Jurkat, Clone E6-1 (cell line): Measurements from ENCODE around the gene COG8.
A peak's percentile ranks its signal among the peaks of the same experiment; 100 is the strongest.

Experiments
- DNase-seq: peaks from one replicate; pipeline ENCODE4 v3.0.0-alpha.2; 2011; ENCODE audit warnings: low read depth, low spot score
- H3K4me3 ChIP-seq: 2 replicates; pipeline ENCODE4 v1.5.1; 2011; ENCODE audit warnings: mild to moderate bottlenecking, low read length, control low read depth, moderate library complexity

Gene COG8

DNA sequence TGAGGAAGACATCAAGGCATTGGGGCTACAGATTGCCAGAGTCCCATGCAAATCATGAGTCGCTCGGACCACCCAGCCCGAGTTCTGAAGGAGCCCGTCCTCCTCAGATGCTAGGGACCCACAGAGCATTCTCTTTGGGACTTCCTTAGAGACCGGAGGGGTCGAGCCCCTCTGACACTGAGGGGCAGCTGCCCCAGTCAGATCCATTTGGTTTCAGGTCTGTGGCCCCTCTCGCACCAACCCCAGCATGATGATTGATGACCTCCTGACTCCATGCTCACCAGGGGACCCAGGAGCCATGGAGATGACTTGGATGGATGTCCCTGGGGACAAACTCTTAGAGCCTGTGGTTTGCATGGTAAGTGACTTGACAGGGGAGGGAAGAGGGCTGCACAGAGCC, 17.0 kb downstream of the COG8 start:
- H3K4me3 ChIP-seq: no peak overlapping the region
- DNase-seq: no peak

DNA sequence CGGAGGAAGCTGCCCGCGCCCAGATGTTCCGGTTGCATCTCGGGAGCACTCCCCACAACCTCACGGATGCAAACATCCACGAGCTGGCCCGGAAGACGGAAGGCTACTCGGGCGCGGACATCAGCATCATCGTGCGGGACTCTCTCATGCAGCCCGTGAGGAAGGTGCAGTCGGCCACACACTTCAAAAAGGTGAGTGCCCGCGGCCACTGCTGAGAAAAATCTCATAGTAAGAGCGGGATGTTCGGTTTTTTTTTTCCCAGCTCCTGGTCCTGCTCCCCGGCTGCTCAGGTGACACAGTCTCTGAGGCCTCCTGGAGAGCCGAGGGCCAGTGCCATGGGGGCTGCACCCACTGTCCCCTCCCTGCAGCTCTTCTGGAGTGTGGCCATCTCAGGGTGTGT, 18.3 kb downstream of the COG8 start:
- no peak for DNase-seq
- no peak overlapping the region for H3K4me3 ChIP-seq

DNA sequence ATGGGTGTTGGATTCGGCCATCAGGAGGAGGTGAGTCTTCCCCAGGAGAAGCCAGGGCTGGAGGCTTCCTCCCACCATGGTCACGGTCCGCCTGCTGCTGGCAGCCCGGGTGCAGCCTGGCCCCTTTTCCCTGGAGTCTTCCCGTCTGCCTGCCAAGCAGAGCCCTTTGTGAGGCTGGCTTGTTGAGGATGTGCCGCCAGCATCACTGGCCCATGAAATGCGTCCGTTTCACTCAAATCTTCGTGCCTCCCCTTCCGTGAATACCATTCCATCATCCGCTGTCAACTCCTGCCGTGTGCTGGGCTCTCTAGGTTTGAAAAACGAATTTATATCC, 18.7 kb downstream of the COG8 start:
- H3K4me3 ChIP-seq: no peak overlapping the region
- no peak for DNase-seq

DNA sequence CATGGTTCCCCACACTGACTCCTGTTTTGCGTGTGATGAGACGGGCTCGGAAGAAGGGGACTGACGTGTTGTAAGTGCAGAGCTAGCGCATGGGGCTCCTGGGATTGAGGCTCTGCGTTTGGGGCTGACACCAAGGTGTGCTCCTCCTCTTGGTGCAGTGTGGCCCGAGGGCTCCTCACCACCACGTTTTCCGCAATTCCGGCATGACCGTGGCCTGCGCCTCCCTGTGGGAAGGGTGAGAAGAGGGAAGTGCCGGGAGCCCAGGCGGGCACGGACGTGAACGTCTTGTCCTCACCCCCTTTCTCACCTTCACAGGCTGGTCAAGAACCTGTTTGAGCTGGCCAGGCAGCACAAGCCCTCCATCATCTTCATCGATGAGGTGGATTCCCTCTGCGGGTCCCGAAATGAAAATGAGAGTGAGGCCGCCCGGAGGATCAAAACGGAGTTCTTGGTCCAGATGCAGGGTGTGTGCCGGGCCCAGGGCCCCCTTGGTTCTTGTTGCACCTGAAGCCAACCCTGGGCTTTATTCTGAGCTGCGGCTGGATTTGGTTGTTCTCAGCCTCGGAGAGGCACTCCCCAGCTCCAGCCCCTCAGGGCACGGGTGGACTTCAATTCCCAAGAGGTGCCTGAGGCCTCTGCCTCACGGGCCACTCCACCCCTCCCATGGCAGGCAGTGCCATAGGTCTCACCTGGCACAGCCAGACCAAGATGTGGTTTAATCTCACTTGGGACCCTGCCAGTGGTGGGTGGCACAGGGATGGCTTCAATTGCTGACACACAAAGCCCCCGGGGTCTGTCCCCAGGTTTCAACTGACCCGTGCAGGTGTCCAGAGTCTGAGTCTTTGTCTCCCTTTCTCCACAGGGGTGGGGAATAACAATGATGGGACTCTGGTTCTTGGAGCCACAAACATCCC, 19.3 kb downstream of the COG8 start:
- no peak for DNase-seq
- H3K4me3 ChIP-seq: no peak overlapping the region

DNA sequence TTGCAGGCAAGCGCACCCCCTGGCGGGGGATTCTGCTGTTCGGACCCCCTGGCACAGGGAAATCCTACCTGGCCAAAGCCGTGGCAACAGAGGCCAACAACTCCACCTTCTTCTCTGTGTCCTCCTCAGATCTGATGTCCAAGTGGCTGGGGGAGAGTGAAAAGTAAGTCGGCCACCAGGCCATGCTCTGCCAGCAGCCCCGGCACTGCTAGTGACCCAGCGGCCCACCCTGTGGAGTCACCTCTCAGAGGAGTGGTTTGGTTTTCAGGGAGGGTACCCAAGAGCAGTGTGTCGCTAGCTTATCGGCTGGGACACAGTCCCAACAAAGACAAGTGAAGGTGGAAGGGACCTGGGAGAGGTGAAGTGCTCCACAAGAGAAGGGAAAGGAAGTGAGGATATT, 20.0 kb downstream of the COG8 start:
- no peak overlapping the region for H3K4me3 ChIP-seq
- no peak for DNase-seq

DNA sequence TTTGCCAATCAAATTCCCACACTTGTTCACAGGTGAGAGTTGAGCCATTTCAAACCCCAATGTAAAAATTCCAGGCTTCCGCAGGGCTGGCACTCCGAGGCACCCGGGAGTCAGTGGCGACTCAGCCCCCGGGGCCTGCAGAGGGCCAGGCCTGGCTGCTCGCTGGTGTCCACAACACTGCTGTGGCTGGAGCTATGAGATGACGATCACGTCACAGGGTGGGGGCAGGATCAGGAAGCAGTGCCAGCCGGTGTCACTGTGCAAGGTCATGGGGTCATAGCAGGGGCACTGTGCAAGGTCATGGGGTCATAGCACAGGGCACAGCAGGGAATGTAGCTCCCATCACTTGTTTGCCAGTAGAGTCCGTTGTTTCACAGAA, 20.5 kb downstream of the COG8 start:
- no peak for DNase-seq
- H3K4me3 ChIP-seq: no peak overlapping the region

DNA sequence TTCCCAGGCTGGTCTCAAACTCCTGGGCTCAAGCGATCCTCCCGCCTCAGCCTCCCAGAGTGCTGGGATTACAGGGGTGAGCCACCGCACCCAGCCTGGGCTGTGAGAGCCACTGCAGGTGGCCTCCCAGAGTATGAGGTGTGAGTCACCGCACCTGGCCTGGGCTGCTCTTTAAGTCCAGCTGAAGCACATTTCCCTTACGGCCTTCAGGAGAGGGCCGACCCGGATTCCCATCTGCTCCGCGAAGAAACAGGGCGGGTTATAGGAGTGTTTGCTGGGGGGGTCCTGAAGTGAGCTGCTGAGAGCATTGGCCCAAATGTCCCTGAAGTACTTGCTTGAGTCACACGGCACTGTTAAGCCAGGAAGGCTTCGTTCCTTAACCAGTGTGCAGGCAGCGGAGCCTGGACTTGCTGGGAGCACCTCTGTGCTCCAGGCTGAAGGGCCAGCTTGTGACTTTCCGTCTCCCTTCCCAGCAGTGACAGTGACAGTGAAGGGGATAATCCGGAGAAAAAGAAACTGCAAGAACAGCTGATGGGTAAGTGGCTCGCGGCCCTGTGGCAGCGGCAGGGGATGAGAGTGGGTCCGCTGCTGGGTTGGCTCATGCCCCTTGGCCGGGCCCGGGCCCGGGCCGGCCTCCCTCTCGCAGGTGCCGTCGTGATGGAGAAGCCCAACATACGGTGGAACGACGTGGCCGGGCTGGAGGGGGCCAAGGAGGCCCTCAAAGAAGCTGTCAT, 21.0 kb downstream of the COG8 start:
- no peak for DNase-seq
- H3K4me3 ChIP-seq: no peak overlapping the region

DNA sequence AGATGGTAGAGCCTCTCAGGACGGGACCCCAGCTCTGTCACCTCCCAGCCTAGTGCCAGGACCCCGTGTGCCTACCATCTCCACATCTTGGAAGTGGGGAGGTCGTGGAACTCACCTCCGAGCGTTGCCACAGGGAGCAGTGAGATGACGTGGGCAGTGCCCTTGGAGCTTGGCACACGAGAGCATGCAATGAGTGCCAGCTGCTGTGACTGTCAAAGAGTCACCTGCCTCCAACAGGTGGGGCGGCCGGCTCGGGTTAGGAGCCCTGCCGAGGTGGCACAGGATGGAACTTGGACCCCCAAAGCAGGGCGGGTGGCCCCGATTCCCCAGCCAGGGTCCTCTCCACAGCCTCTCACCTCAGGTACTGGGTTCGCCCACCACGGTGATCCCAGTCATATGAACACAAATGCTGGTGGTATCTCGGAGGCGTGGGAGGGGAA, 22.7 kb downstream of the COG8 start:
- no peak overlapping the region for H3K4me3 ChIP-seq
- DNase-seq: no peak

DNA sequence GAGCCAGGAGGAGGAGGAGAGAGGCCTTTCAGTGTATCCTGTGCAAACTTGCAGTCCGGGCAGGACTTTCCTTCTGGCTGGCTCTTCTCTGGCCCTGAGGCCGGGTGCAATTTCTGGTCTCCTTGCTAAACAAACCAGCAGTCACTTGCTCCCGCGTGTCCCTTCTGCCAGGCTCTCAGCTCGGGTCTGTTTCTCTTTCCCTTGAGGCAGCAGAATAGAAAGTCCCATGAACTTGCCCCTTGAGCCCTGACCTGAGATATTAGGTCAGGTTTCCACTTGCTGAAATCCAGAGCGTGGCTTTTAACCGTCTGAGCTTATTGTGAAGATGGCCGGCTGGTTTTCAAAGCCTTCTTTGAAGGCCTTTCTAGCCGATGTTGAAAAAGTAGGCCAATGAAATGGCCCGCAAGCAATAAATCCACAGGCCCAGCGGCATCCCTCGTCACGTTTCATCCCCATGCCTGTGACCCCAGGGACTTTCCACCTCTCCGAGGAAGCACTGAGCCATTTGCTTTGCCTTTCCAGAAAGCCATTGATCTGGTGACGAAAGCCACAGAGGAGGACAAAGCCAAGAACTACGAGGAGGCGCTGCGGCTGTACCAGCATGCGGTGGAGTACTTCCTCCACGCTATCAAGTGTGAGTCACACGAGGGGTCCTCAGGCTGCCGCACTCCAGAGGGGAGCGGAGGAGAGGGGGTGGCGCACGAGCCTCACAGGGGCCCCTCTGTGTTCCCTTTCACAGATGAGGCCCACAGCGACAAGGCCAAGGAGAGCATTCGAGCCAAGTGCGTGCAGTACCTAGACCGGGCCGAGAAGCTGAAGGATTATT, 23.7 kb downstream of the COG8 start:
- no peak for DNase-seq
- no peak overlapping the region for H3K4me3 ChIP-seq

DNA sequence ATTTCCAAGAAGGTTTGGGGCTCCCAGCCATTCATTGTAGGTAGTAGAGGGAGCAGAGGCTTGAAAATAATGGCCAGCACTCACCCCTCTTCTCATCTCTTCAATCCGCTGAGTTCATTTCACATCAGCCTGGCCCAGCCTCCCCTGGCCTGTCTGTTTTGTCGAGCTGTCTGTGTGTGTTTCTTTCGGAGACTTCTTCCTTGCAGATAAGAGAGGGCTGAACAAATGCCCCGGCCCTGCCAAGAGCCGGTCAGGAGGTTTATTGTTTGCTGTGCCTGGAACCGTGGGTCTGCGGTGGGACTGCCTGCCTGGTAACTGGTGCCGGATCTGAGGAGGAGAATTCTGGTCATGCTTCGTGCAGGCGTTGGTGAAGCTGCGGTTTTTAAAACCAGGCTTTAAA, 24.8 kb downstream of the COG8 start:
- DNase-seq: no peak
- no peak overlapping the region for H3K4me3 ChIP-seq

DNA sequence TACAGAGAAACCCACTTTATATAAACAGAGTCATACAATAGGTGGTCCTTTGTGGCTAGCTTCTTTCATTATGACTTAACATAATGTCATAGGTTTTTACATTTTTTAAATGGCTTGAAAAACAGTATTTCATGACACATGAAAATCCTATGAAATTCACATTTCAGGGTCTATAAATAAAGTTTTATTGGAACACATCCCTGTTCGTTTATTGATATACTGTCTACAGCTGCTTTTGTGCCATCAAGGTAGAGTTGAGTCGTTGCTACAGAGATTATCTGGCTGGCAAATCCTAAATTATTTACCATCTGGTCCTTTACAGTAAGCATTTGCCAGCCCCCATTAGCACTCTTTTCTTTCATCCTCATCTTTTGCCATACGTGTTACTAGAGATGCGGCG, 25.9 kb downstream of the COG8 start:
- no peak overlapping the region for H3K4me3 ChIP-seq
- no peak for DNase-seq

DNA sequence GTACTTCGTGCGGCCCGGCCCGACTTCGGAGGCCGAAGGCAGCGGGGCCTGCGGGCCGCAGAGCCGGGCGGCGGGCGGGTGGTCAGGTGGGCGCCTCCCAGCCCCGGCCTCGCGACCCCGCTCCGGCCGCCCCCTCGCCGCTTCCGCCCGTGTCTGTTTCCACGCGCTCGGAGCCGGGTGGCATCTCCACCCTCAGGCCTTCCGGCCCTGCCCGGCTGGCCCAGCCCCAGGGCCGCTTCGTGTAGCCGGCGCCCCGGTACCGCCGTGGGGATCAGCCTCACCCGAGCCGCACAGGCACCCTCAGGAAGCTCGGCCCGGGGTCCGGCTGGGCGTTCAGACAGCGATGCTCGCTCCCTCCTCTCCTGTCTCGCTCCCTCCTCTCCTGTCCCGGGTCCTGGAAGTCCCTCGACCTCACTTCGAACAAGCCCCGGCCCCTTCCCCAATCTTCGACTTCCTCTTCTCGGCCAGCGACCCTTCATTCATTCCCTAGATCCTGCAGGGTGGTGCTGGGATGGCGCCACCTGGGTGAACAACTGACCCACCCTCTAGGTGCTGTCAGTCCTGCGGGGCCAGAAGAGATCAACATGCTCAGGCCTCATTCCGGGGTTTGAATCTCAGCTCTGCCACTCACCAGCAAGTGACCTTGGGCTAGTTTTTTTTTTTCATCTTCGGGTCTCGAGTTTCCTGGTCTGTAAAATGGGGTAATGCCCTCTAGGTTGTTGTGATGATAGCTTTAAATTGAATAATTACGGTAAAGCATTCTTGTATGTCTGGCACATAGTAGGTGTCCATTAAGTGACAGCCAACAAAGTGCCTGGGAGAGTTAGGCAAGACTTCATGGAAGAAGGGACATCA, 27.6 kb downstream of the COG8 start:
- H3K4me3 ChIP-seq: peak overlapping the region; percentile 81
- no peak for DNase-seq

DNA sequence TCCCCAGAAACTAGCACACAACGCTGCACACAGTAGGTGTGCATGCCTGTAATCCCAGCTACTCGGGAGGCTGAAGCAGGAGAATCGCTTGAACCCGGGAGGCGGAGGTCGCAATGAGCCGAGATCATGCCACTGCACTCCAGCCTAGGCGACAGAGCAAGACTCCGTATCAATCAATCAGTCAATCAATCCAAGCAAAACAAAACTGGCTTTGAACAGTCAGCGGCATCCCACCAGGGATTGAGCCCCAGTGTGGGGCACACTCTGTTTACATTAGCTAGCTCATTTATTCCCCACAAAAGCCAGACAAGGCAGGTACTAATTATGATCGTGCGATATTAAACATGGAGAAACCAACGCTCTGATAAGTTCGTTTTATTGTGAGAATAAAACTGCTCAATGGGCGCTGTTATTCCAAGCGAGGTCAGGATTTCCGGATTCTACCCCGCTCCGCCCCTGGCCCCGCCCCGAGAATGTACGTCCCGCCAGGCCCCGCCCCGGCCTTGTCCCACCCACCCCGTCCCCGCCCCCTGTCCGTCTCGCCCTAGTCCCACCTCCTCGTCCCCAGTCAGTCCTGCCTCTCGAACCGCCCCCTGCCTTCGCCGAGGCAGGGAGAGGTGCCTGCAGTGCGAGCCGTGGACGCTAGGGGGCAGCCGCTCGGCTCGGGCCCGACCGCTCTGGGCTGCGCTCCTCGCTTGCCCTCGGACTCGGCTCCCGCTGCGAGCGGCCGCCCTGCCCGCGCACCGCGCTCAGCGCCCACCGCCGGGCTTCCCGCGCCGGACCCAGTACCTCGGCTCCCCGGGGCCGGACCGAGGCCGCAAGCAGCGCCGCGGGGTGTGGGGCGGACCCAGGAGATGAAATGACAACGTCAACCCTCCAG, 28.5 kb downstream of the COG8 start, which contains the start of gene VPS4A:
VPS4A (plus strand) TSS at position 698 of the 880 bp plus-strand sequence; CDS start at position 860, 162 bp downstream.
- H3K4me3 ChIP-seq: peak within 1 kb of the TSS; percentile 81
- peak; percentile 91 for DNase-seq

DNA sequence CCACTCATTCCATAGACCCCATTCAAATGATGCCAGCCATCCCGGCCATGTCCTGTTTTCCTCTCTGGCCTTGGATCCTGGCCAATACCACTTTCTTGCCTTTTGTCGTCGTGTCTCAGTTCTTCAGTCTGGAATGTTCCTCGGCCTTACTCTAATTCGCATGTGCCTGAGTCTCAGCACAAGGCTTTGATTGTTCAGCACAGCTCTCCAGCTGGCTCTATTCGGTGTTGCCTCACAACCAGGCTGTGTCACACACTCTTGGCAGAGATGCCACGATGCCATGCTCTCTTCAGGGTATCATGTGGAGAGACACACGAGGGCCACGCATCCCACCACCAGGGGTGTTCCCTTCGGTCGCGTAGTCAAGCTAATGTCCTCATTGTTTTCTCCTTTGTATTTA, 30.0 kb downstream of the COG8 start:
- DNase-seq: no peak
- no peak overlapping the region for H3K4me3 ChIP-seq

DNA sequence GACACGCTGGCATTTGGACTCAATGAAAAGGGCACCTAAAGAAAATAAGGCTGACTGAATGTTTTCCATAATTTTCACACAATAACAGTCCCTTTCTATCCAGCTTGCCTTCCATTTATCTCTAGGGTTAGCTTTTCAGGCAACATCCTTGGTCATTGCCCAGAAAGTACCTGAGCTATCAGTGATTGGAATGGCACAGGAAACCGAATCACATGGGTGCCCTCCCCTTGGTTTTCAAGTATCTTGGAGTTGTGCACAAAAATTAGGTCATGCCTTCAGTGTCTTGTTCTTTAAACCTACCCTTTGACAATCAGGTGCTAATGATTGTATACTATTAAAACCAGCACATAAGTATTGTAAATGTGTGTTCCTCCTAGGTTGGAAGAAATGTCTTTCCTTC, 31.5 kb downstream of the COG8 start:
- no peak overlapping the region for H3K4me3 ChIP-seq
- no peak for DNase-seq

DNA sequence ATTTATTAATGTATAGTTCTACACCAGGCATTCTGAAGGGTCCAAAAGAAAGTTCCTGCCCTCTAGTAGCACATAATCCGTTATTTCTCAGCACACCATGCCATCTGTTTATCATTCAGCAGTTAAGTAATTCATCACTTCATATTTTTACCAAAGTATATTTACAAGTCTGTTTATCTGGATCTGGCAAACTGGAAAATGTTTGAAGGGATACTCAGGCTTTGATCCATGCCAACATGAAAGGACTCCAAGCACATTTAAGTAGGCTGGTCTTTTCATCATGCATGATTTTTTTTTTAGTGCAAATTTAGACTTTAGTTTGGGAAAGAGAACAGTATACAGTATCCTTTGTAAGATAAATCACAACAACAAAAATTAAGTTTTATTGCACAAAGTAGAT, 32.3 kb downstream of the COG8 start:
- H3K4me3 ChIP-seq: no peak overlapping the region
- no peak for DNase-seq

DNA sequence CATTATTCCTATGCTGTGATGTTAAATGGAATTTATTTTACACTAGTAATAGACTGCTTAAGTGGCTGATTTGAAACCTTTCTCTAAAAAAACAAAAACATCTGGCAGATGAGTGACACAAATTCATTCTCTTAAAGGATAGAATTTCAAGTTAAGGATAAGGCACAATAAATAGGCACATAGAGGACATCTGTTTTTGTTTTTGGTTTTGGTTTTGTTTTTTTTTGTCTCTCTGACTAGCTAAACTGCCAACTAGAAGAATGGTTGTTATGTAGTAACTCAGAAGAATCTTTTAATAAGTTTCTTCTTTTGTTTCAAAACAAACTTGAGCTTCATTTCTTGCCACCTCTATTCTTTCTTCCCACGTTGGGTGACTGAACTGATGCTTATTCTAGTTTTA, 33.3 kb downstream of the COG8 start:
- no peak overlapping the region for H3K4me3 ChIP-seq
- DNase-seq: no peak

DNA sequence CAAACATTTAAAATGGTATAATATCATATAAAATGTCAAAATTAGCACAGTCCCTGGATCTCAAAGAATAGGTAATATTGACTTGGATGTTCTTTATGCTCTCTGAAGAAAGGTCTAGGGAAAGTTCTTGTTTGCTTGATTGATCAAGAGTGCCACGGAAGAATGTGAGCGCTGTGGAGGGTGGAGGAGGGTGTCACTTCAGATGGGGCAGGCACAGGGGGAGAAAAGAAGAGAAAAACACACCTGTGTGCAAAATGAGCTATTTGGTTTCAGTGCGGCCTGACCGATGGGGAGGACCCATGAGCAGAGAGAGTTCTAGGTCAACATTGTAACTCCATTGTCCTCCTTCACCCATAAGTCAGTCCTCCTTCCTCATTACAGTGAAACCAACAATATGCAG, 37.1 kb downstream of the COG8 start:
- no peak for DNase-seq
- no peak overlapping the region for H3K4me3 ChIP-seq
